Femur (tissue), 1 donor: ENCODE data around the gene DCDC2B.
"Not testable (repeated sequence)": the region's sequence is repeated elsewhere in the genome, so short reads cannot be mapped to it uniquely, and the experiment has no call there.

Experiments
- DNase-seq: peaks from one replicate; pipeline ENCODE4 v3.0.0-alpha.2; 2017

DCDC2B gene

GRCh38 chr1:32208891-32209328 is at the start of gene DCDC2B:
DCDC2B (plus strand) TSS chr1:32209089; CDS start chr1:32209094, 5 bp downstream.
- DNase-seq: peak; percentile 65

GRCh38 chr1:32159189-32159588 is 49.7 kb upstream of the DCDC2B start:
- no peak for DNase-seq

- no peak for DNase-seq
Observed at GRCh38 chr1:32163405-32163804, 45.5 kb upstream of the DCDC2B start.

- not testable (repeated sequence) for DNase-seq
Observed at GRCh38 chr1:32165633-32166032, 43.3 kb upstream of the DCDC2B start.

GRCh38 chr1:32170991-32171390 is 37.9 kb upstream of the DCDC2B start:
- no peak for DNase-seq

GRCh38 chr1:32172621-32173245 is 36.2 kb upstream of the DCDC2B start:
- DNase-seq: no peak

- DNase-seq: no peak
Observed at GRCh38 chr1:32178380-32179192, 30.3 kb upstream of the DCDC2B start.

GRCh38 chr1:32179193-32179442 is 29.8 kb upstream of the DCDC2B start:
- DNase-seq: no peak

- DNase-seq: peak; percentile 97
Observed at GRCh38 chr1:32179443-32180185, 29.3 kb upstream of the DCDC2B start, which contains the start of gene TXLNA. TXLNA (plus strand) TSS chr1:32179675; CDS start chr1:32180346, 671 bp downstream.

- DNase-seq: peak; percentile 74
Observed at GRCh38 chr1:32180186-32181060, 28.5 kb upstream of the DCDC2B start.

- DNase-seq: no peak
Observed at GRCh38 chr1:32181065-32181464, 27.8 kb upstream of the DCDC2B start.

GRCh38 chr1:32181563-32181962 is 27.3 kb upstream of the DCDC2B start:
- no peak for DNase-seq

- DNase-seq: no peak
Observed at GRCh38 chr1:32182060-32182459, 26.8 kb upstream of the DCDC2B start.

- no peak for DNase-seq
Observed at GRCh38 chr1:32184650-32185049, 24.2 kb upstream of the DCDC2B start.

GRCh38 chr1:32186077-32186476 is 22.8 kb upstream of the DCDC2B start:
- no peak for DNase-seq

- DNase-seq: no peak
Observed at GRCh38 chr1:32186491-32186890, 22.4 kb upstream of the DCDC2B start.

- no peak for DNase-seq
Observed at GRCh38 chr1:32187850-32188249, 21.0 kb upstream of the DCDC2B start.

- no peak for DNase-seq
Observed at GRCh38 chr1:32192220-32192948, 16.5 kb upstream of the DCDC2B start.

- DNase-seq: no peak
Observed at GRCh38 chr1:32194984-32195383, 13.9 kb upstream of the DCDC2B start.

GRCh38 chr1:32195531-32195930 is 13.4 kb upstream of the DCDC2B start:
- no peak for DNase-seq

- DNase-seq: no peak
Observed at GRCh38 chr1:32195972-32196823, 12.7 kb upstream of the DCDC2B start.
